AG09309 (cell line): Measurements from ENCODE around the gene TMTC2.

Source experiments
- DNase-seq: peaks from one replicate; pipeline ENCODE4 v3.0.0-alpha.2; 2010; ENCODE audit warnings: low read depth
- H3K4me3 ChIP-seq: 2 replicates; pipeline ENCODE4 v1.5.1; 2011; ENCODE audit warnings: mild to moderate bottlenecking, low read depth, low read length, moderate library complexity; ENCODE audit not compliant: control insufficient read depth
- TF ChIP-seq, protein P1 (sequence below): IDR thresholded peaks from 2 replicates; pipeline ENCODE4 v1.5.1; 2011; ENCODE audit warnings: mild to moderate bottlenecking, low read depth, low read length, inconsistent platforms; ENCODE audit not compliant: insufficient read depth, control insufficient read depth; ENCODE audit errors: missing control alignments

TMTC2 gene

DNA sequence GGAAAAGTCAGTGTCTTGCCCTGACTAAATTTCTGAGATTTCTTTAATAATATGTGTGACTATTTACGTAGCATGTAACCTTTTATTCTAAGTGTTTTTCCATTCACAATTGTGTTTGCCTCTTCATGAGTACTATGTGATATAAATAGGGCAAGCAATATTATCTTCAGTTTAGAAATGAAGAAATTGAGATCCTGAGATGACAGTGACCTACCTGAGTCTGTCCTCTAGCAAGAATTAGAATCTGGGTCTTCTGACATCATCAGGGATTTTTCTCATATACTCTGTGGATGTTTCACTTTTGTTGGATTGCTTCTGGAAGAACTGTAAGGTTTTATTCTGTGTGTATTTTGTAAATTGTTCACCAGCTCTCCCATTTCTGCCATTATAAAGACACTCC lies 35.0 kb downstream of the TMTC2 start:
- TF ChIP-seq, protein P1, sequence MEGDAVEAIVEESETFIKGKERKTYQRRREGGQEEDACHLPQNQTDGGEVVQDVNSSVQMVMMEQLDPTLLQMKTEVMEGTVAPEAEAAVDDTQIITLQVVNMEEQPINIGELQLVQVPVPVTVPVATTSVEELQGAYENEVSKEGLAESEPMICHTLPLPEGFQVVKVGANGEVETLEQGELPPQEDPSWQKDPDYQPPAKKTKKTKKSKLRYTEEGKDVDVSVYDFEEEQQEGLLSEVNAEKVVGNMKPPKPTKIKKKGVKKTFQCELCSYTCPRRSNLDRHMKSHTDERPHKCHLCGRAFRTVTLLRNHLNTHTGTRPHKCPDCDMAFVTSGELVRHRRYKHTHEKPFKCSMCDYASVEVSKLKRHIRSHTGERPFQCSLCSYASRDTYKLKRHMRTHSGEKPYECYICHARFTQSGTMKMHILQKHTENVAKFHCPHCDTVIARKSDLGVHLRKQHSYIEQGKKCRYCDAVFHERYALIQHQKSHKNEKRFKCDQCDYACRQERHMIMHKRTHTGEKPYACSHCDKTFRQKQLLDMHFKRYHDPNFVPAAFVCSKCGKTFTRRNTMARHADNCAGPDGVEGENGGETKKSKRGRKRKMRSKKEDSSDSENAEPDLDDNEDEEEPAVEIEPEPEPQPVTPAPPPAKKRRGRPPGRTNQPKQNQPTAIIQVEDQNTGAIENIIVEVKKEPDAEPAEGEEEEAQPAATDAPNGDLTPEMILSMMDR: no peak

DNA sequence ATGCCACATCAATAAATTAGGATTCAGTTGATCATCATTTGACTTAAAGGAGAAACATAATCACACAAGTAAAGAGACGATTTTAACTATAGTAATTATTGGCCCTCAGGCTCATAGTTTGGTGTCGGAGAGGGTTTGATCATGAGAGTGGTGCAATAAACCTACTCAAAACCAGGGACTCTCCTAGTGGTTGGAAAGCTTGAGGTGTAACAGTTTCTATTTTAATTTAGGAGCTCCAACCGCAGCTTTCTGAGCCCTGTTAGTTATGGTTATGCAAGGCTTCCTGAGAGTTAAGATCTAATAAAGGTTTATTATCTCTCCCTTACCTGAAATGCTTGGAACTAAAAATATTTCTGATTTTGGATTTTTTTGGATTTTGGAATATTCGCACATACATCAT lies 36.4 kb downstream of the TMTC2 start:
- TF ChIP-seq, protein P1: no peak
- H3K4me3 ChIP-seq: no peak overlapping the region
- DNase-seq: no peak

More for the DNA sequence above, 35.0 kb downstream of the TMTC2 start:
- DNase-seq: no peak
- H3K4me3 ChIP-seq: no peak overlapping the region

DNA sequence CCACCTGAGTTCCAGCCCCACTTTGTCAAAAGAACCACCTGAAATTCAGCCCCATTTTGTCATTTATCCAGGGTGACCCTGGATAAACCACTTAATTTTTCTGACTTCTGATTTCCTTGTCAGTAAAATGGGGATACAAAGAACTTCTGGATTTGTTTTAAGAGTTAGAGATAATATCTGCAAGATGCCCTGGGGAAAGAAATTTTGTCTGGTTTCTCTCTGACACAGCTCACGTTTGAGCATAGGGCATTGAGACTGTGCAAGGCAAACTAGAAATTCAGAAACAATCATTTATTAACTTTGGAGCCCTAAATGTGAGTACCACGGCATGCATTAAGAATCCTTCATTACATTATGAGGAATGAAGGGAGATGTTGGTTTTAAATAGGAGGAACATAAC lies 37.2 kb downstream of the TMTC2 start:
- no peak for DNase-seq
- H3K4me3 ChIP-seq: no peak overlapping the region
- TF ChIP-seq, protein P1: no peak

DNA sequence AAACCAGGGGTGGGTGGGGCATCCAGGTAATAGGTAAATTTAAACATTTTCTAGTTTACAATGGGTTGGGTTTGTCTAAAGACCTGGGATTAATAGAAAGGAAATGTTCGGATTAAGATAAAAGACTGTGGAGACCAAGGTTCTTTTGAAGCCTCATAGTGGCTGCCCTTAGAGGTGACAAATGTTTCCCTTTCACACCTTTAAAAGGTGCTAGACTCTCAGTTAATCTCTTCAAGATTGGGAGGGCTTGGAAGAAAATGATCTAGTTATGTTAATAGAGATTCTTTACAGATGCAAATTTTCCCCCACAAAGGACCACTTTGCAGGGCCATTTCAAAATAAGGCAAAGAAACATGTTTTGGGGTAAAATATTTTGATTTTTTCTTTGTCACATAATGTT lies 39.0 kb downstream of the TMTC2 start:
- DNase-seq: no peak
- TF ChIP-seq, protein P1: no peak
- H3K4me3 ChIP-seq: no peak overlapping the region

DNA sequence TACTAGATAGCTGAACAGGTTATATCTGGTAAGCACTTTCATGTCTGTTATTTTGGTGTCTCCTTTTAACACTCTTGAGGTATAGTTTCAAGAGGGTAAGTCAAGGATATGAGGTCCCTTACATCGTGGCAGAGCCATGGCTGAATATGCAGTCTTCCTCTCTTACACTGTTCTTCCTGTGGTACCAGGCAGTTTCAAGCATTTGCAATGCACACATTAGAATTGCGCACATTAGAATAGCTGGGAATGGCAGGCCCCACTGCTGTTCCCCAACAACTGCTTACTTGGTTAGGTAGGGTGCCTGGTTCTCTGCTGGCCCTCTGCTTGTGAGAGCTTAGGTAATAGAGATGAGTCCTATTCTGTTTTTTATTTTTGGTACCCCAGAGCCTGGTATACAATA lies 41.2 kb downstream of the TMTC2 start:
- H3K4me3 ChIP-seq: no peak overlapping the region
- TF ChIP-seq, protein P1: no peak
- no peak for DNase-seq

DNA sequence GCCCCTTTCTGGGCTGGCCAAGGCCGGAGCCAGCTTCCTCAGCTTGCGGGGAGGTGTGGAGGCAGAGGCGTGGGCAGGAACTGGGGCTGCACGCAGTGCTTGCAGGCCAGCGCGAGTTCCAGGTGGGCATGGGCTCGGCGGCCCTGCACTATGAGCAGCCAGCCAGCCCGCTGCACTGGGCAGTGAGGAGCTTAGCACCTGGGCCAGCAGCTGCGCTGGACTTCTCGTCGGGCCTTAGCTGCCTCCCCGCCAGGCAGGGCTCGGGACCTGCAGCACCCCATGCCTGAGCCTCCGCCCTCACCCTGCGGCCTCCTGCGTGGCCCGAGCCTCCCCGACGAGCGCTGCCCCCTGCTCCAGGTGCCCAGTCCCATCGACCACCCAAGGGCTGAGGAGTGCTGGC lies 42.0 kb downstream of the TMTC2 start:
- H3K4me3 ChIP-seq: no peak overlapping the region
- no peak for DNase-seq
- TF ChIP-seq, protein P1: no peak

DNA sequence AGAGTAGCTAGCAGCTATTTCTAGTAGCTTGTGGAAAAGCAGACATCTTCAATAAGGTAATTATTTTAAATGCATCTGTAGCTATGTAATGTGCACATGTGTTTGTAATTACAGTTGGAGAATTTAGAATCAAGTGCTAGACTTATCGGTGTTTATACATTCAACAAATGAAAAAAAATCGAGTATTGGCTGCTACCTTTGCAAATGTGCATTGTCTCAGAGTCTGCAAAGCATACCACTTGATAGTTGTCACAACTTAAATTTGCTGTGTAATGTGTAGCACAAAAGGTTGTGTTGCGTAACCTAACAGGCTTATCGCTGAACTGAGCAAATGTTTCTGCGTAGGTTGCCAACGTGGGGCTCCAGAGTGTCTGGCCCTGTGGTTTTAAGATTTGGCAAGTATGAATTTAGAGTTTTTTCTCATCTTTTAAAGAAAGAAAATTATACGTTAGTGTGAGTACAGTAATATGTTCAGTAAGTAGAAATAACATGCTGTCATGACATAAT lies 44.3 kb downstream of the TMTC2 start:
- peak; percentile 66 for DNase-seq
- TF ChIP-seq, protein P1: no peak
- H3K4me3 ChIP-seq: no peak overlapping the region
